Mucosa of rectum (tissue), 2 donors: ENCODE data around the gene PI4KA.
"Not testable (repeated sequence)": the region's sequence is repeated elsewhere in the genome, so short reads cannot be mapped to it uniquely, and the experiment has no call there.

Source experiments
- H3K27ac ChIP-seq, 2 donors: one replicate each; pipeline ENCODE4 v1.7.0; 2013; ENCODE audit warnings: inconsistent platforms in 2 of 2, low read depth in 2 of 2, low read length in 2 of 2
- H3K27me3 ChIP-seq, 2 donors: one replicate each; pipeline ENCODE4 v1.7.0; 2013; ENCODE audit warnings: low read length in 2 of 2; ENCODE audit not compliant: control insufficient read depth in 2 of 2, insufficient read depth in 2 of 2
- H3K36me3 ChIP-seq, 2 donors: one replicate each; pipeline ENCODE4 v1.7.0; 2013; ENCODE audit warnings: low read length in 2 of 2; ENCODE audit not compliant: control insufficient read depth in 2 of 2, insufficient read depth in 2 of 2
- H3K4me1 ChIP-seq, 2 donors: one replicate each; pipeline ENCODE4 v1.7.0; 2013; ENCODE audit warnings: low read length in 2 of 2, mild to moderate bottlenecking in 1 of 2; ENCODE audit not compliant: control insufficient read depth in 2 of 2, insufficient read depth in 2 of 2
- H3K4me3 ChIP-seq, 2 donors: one replicate each; pipeline ENCODE4 v1.7.0; 2013; ENCODE audit warnings: low read length in 2 of 2
- H3K9ac ChIP-seq, 2 donors: one replicate each; pipeline ENCODE4 v1.7.0; 2013; ENCODE audit warnings: low read length in 2 of 2, low read depth in 1 of 2, mild to moderate bottlenecking in 1 of 2
- H3K9me3 ChIP-seq, 2 donors: one replicate each; pipeline ENCODE4 v1.7.0; 2013; ENCODE audit warnings: low read length in 2 of 2; ENCODE audit not compliant: control insufficient read depth in 2 of 2
- donor health status: healthy.
- donor health status: Normal muscosa, but diverticular disease.

The PI4KA gene

DNA sequence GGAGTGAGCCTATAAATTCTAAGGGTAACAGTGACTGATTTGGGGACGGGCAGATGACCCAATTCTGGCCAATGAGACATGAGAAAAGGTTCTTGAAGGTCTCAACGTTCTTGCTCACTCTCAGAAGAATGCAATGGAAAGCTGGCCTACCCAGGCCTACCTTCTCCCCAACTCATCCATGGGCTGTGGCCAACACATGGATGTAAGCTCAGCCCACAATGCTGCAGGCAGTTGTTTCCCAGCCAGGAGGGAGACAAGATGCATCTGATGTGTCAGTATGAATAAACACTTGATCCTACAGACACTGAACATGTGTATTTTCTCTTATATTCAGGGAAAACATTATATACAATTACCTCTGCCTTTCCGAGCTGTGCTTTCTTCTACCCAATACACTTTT lies 24.4 kb downstream of the PI4KA start:
- Histone ChIP-seq H3K36me3 (peaks cover 20% of the 10 kb centered on the region in 2 donors), H3K4me1 (no peaks in the 10 kb centered on the region), H3K27me3 (no peaks in the 10 kb centered on the region), H3K4me3 (no peak overlapping the region), H3K9me3 (no peaks in the 10 kb centered on the region), H3K27ac (no peak overlapping the region), H3K9ac (no peak overlapping the region)

DNA sequence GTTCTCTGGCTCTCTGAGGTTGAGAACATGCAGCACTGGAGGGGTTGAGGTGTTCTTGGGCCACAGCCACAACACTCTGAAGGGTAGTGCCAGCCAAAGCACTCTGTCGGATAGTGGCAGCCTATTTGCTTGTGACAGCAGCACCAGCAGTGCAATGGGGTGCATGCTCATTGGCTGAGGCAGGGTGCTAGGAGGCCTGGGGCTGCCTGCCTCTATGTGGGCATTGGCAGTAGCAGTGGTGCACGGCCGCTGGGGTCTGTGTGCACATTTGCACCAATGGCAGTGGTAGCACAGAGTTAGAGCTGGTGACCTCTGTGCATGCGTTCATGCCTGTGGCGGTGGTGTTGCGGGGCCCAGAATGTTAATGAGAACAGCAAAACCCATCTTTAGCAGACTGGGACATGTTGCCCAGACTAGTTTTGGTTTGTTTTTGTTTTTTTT lies 25.4 kb downstream of the PI4KA start:
- H3K9me3 ChIP-seq: no peaks in the 10 kb centered on the region
- no peaks in the 10 kb centered on the region for H3K4me1 ChIP-seq
- H3K27ac ChIP-seq: no peak overlapping the region
- H3K36me3 ChIP-seq: peaks cover 20% of the 10 kb centered on the region in 2 donors
- no peak overlapping the region for H3K4me3 ChIP-seq
- no peaks in the 10 kb centered on the region for H3K27me3 ChIP-seq
- no peak overlapping the region for H3K9ac ChIP-seq

DNA sequence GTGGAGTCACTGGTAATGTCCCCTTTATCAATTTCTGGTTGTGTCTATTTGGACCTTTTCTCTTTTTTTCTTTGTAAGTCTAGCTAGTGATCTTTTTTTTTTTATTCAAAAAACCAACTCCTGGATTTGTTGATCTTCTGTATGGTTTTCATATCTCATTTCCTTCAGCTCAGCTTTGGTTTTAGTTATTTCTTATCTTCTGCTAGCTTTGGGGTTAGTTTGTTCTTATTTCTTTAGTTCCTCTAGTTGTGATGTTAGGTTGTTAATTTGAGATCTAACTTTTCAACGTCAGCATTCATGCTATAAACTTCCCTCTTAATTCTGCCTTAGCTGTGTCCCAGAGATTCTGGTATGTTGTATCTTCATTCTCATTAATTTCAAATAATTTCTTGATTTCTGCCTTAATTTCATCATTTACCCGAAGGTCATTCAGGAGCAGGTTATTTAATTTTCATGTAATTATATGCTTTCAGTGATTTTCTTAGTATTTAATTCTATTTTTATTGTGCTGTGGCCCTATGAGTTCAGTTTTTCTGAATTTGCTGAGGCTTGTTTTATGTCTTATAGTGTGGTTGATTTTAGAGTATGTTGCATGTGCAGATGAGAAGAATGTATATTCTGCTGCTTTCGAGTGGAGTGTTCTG lies 29.0 kb downstream of the PI4KA start:
- H3K27me3 ChIP-seq: no peaks in the 10 kb centered on the region
- no peaks in the 10 kb centered on the region for H3K4me1 ChIP-seq
- peaks cover 20 to 24% of the 10 kb centered on the region in 2 donors for H3K36me3 ChIP-seq
- H3K4me3 ChIP-seq: no peak overlapping the region
- H3K9ac ChIP-seq: no peak overlapping the region
- no peaks in the 10 kb centered on the region for H3K9me3 ChIP-seq
- no peak overlapping the region for H3K27ac ChIP-seq

DNA sequence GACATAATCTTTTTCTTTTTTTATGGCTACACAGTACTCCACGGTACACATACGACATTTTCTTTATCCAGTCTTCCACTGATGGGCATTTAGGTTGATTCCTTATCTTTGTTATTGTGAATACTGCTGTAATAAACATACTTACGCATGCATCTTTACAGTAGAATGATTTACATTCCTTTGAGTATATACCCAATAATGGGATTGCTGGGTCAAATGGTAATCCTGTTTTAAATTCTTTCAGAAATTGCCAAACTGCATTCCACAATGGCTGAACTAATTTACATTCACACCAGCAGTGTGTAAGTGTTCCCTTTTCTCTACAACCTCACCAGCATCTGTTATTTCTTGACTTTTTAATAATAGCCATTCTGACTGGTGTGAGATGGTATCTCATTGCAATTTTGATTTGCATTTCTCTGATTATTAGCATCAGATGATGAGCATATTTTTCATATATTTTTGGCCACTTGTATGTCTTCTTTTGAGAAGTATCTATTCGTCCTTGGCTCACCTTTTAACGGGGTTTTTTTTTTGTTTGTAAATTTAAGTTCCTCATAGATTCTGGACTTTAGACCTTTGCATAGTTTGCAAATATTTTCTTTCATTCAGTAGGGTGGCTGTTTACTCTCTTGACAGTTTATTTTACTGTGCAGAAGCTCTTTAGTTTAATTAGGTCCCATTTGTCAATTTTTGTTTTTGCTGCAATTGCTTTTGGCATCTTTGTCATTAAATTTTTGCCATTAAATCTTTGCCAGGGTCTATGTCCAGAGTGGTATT lies 32.0 kb downstream of the PI4KA start:
- not testable (repeated sequence) for H3K4me1 ChIP-seq, H3K4me3 ChIP-seq, H3K27ac ChIP-seq, H3K27me3 ChIP-seq, H3K9me3 ChIP-seq, H3K9ac ChIP-seq
- peaks cover 13 to 26% of the 10 kb centered on the region in 2 donors for H3K36me3 ChIP-seq

DNA sequence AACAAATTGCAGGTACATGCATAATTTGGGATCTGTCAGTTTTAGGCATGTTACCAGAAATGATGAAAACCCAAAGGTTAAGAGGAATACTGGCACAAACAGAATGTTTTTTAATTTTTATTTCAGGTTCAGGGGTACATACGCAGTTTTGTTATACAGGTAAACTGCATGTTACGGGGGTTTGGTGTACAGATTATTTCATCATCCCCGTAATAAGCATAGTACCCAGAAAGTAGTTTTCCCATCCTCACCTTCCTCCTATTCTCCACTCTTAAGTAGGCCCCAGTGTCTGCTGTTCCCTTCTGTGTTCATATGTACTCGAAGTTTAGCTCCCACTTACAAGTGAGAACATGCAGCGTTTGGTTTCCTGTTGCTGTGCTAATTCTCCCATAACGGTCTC lies 33.0 kb downstream of the PI4KA start:
- Histone ChIP-seq H3K27me3 (no peaks in the 10 kb centered on the region), H3K4me1 (no peaks in the 10 kb centered on the region), H3K9ac (no peak overlapping the region), H3K36me3 (peaks cover 8 to 27% of the 10 kb centered on the region in 2 donors), H3K27ac (no peak overlapping the region), H3K4me3 (no peak overlapping the region), H3K9me3 (no peaks in the 10 kb centered on the region)

DNA sequence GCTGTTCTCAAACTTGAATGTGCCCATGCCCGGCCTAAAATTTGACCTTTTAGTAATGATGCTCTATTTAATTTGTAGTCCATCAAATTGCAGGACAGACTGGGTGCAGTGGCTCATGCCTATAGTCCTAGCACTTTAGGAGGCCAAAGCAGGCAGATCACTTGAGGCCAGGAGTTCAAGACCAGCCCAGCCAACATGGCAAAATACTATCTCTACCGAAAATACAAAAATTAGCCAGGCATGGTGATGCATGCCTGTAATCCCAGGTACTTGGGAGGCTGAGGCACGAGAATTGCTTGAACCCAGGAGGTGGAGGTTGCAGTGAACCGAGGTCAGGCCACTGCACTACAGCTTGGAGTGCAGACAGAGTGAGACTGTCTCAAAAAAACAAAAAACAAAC lies 33.4 kb downstream of the PI4KA start:
- H3K27me3 ChIP-seq, H3K4me3 ChIP-seq, H3K9ac ChIP-seq, H3K4me1 ChIP-seq, H3K9me3 ChIP-seq, H3K27ac ChIP-seq: not testable (repeated sequence)
- H3K36me3 ChIP-seq: peaks cover 9 to 29% of the 10 kb centered on the region in 2 donors

DNA sequence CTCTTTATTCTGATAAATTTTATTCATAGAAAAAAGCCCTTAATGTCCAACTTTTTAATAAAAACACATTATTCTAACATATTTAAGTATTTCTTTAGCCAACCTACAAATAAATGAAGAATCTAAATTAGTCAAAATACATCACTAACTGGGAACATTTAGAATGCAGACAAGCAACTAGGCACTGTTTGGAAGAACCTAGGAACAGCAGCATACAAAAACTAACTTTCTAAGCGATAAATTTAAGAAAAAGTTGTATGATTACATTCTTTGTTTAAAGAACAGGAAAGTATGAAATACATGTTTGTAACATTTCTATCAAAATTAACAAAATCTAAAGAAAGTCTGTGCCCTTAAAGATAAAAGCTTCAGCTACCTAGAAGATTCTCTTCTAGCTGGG lies 35.3 kb downstream of the PI4KA start:
- Histone ChIP-seq H3K4me3 (no peak overlapping the region), H3K36me3 (peaks cover 27 to 44% of the 10 kb centered on the region in 2 donors), H3K9ac (no peak overlapping the region), H3K9me3 (no peaks in the 10 kb centered on the region), H3K27ac (no peak overlapping the region), H3K4me1 (no peaks in the 10 kb centered on the region), H3K27me3 (no peaks in the 10 kb centered on the region)

DNA sequence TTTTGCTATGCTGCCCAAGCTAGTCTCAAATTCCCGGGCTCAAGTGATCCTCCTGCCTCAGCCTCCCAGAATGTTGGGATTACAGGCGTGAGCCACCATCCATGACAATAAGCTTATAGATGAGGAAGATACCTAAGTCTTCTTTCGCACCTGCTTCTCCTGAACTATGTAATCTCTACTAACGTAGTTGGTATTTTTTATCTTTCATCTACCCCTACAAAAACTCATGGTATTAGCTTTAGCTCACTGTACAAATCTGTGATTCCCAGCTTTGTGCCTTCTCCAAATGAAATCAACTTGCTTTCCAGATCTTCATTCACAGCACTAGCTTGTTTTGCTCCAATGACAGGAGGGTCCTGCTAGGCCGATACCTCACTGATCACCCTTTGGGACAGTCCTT lies 36.4 kb downstream of the PI4KA start:
- Histone ChIP-seq H3K36me3 (peaks cover 29 to 50% of the 10 kb centered on the region in 2 donors), H3K4me3 (no peak overlapping the region), H3K27me3 (no peaks in the 10 kb centered on the region), H3K9me3 (no peaks in the 10 kb centered on the region), H3K27ac (no peak overlapping the region), H3K9ac (no peak overlapping the region), H3K4me1 (no peaks in the 10 kb centered on the region)

DNA sequence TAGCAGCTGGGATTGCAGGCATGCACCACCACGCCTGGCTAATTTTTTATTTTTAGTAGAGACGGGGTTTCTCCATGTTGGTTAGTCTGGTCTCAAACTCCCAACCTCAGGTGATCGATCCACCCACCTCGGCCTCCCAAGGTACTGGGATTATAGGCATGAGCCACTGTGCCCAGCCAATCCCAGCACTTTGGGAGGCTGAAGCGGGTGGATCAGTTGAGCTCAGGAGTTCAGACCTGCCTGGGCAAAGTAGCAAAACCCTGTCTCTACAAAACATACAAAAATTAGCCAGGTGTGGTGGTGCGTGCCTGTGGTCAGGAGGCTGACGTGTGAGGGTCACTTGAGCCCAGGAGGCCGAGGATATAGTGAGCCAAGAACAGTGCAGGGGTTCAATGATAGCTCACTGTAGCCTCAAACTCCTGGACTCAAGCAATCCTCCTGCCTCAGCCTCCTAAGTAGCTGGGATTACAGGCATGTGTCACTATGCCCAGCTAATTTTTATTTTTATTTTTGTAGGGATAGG lies 36.8 kb downstream of the PI4KA start:
- H3K9ac ChIP-seq, H3K4me3 ChIP-seq, H3K9me3 ChIP-seq, H3K4me1 ChIP-seq, H3K27me3 ChIP-seq, H3K27ac ChIP-seq: not testable (repeated sequence)
- H3K36me3 ChIP-seq: peaks cover 34 to 54% of the 10 kb centered on the region in 2 donors

DNA sequence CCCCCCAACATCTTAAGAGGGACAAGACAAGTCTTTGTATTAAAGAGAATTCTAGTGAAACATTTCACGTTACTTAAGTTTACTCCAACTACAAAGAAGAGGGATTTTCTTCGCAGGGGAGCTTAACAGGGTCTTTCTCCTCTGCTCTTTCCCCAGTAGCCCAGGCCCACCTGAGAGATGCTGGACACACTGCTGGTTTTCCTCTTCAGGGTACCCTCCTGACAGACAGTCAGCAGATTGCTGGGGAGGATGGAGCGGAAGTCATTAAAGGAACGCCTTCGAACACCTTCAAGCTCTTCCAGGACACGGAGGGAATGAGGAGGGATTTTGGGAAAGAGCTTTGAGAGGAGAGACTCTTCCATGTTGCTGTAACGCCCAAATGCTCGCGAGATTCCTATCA lies 39.1 kb downstream of the PI4KA start:
- Histone ChIP-seq H3K27ac (no peak overlapping the region), H3K4me3 (no peak overlapping the region), H3K4me1 (no peaks in the 10 kb centered on the region), H3K9ac (no peak overlapping the region), H3K9me3 (no peaks in the 10 kb centered on the region), H3K36me3 (peaks cover 43 to 60% of the 10 kb centered on the region in 2 donors), H3K27me3 (no peaks in the 10 kb centered on the region)
